K562 (cell line): ENCODE data around the gene FBXO4. TPM values are rescaled to one million over a fixed set of nuclear protein-coding genes. Genes with fewer than 3 reads are reported as not detected.

Experiments used
- AFF4 ChIP-seq: sonication (generic); formaldehyde crosslinking; IDR thresholded peaks from 2 replicates; pipeline ENCODE4 v1.8.0; 2023; ENCODE audit warnings: mild to moderate bottlenecking, missing genetic modification reagents
- CBX2 ChIP-seq: fragments of 200-600 bp; sonication (generic); IDR thresholded peaks from one replicate; pipeline ENCODE4 v1.6.1; 2012; ENCODE audit warnings: mild to moderate bottlenecking, low read length, inconsistent platforms; ENCODE audit not compliant: insufficient read depth, poor library complexity, severe bottlenecking
- CBX3 ChIP-seq, 2 experiments: IDR thresholded peaks; 1 replicate in 1 of 2; 2 replicates in 1 of 2; pipeline ENCODE4 v1.6.1; 2012; ENCODE audit warnings: inconsistent platforms in 2 of 2, low read length in 2 of 2, borderline replicate concordance in 1 of 2, control low read depth in 1 of 2
- CBX5 ChIP-seq: IDR thresholded peaks from 2 replicates; pipeline ENCODE4 v1.6.1; 2014; ENCODE audit warnings: low read depth, borderline replicate concordance
- EP400 ChIP-seq: fragments of 450-650 bp; IDR thresholded peaks from 2 replicates; pipeline ENCODE4 v1.6.1; 2017; ENCODE audit warnings: antibody characterized with exemption, mild to moderate bottlenecking, moderate library complexity
- GABPB1 ChIP-seq: sonication (generic); formaldehyde crosslinking; IDR thresholded peaks from 2 replicates; pipeline ENCODE4 v1.8.0; 2022; ENCODE audit warnings: mild to moderate bottlenecking, missing genetic modification reagents
- HLTF ChIP-seq: fragments of 450-650 bp; IDR thresholded peaks from 2 replicates; pipeline ENCODE4 v1.6.1; 2016
- HNRNPH1 ChIP-seq: fragments of 200-400 bp; formaldehyde crosslinking; optimal IDR thresholded peaks from 2 replicates; pipeline ENCODE3; 2017; ENCODE audit warnings: low read depth, mild to moderate bottlenecking, low read length, moderate library complexity
- KLF10 ChIP-seq: fragments of 250-450 bp; sonication (Bioruptor Pico); IDR thresholded peaks from 2 replicates; pipeline ENCODE4 v1.6.1; 2021; ENCODE audit warnings: matching md5 sums
- MAFF ChIP-seq: IDR thresholded peaks from 2 replicates; pipeline ENCODE4 v1.6.1; 2012; ENCODE audit warnings: low read length, improper control_type of control experiment
- NEUROD1 ChIP-seq: fragments of 150-350 bp; IDR thresholded peaks from 2 replicates; pipeline ENCODE4 v1.6.1; 2014; ENCODE audit warnings: borderline replicate concordance, low read length, low read depth; ENCODE audit not compliant: partially characterized antibody
- PRMT5 ChIP-seq: sonication (generic); formaldehyde crosslinking; IDR thresholded peaks from 2 replicates; pipeline ENCODE4 v1.5.0; 2020; ENCODE audit warnings: missing genetic modification reagents
- RBBP5 ChIP-seq: fragments of 200-600 bp; sonication (generic); IDR thresholded peaks from 2 replicates; pipeline ENCODE4 v1.6.1; 2012; ENCODE audit warnings: borderline replicate concordance, mild to moderate bottlenecking, low read length, control low read depth, inconsistent platforms; ENCODE audit not compliant: insufficient read depth, poor library complexity, severe bottlenecking
- SAFB2 ChIP-seq: fragments of 200-400 bp; formaldehyde crosslinking; IDR thresholded peaks from 2 replicates; pipeline ENCODE4 v1.6.1; 2018; ENCODE audit warnings: borderline replicate concordance, low read length, low read depth, moderate library complexity; ENCODE audit not compliant: severe bottlenecking
- SIRT6 ChIP-seq: IDR thresholded peaks from one replicate; pipeline ENCODE4 v1.6.1; 2012; ENCODE audit warnings: low read depth, mild to moderate bottlenecking, control low read depth, inconsistent platforms, low read length, moderate library complexity
- SIX5 ChIP-seq, 2 experiments: IDR thresholded peaks; 2 replicates each; pipeline ENCODE4 v1.6.1; 2011; ENCODE audit warnings: low read length in 2 of 2, borderline replicate concordance in 1 of 2, low read depth in 1 of 2, mild to moderate bottlenecking in 1 of 2, moderate library complexity in 1 of 2; ENCODE audit not compliant: insufficient read depth in 1 of 2
- TRIM24 ChIP-seq, 2 experiments: fragments of 450-650 bp; IDR thresholded peaks; 2 replicates each; pipeline ENCODE4 v1.6.1; 2016
- ZNF408 ChIP-seq: fragments of 250-450 bp; sonication (Bioruptor Pico); IDR thresholded peaks from 2 replicates; pipeline ENCODE4 v1.4.0; 2020; ENCODE audit warnings: low read depth, mild to moderate bottlenecking, moderate library complexity
- ZNF507 ChIP-seq: conservative IDR thresholded peaks from 2 replicates; pipeline ENCODE4 v1.6.1; 2017; ENCODE audit warnings: missing genetic modification characterization, missing compliant biosample characterization
- ZNF717 ChIP-seq: fragments of 250-450 bp; sonication (Bioruptor Pico); IDR thresholded peaks from 2 replicates; pipeline ENCODE4 v1.5.0; 2021
- polyA plus RNA-seq, 8 experiments: library from polyadenylated mRNA; depleted of rRNA in 4 of 8; stranded (reverse) in 5 of 8; unstranded in 3 of 8; fragments of >200 nt; fragmentation: Nextera tagmentation in 2 of 8; fragmentation: Illumina TruSeq in 1 of 8; extraction: Ambion mirVana in 2 of 8; extraction: Trizol in 1 of 8; gene quantifications; 2 replicates each; pipeline versions ENCODE4 v1.2.1 to v1.2.3, GENCODE V29; 2011 to 2014; ENCODE audit warnings: inconsistent platforms in 1 of 8, missing spikeins in 1 of 8
- total RNA-seq, 7 experiments: library from RNA; depleted of rRNA in 6 of 7; stranded (reverse); fragments of >200 nt in 6 of 7; fragmentation: Illumina TruSeq in 2 of 7; extraction: Trizol in 2 of 7; gene quantifications; 2 replicates each; pipeline versions ENCODE4 v1.2.1 to v1.2.3, GENCODE V29; 2011 to 2021; ENCODE audit warnings: low replicate concordance in 1 of 7
- TF ChIP-seq, protein P1 (sequence below): sonication (generic); formaldehyde crosslinking; IDR thresholded peaks from 2 replicates; pipeline ENCODE4 v1.8.0; 2022; ENCODE audit warnings: mild to moderate bottlenecking, missing genetic modification reagents

FBXO4 gene
- total and polyA plus RNA-seq, 9 of the 15 experiments (the other 6 are each of a cell fraction or from before 2014, with no cell fraction given): 5.9 to 33.4 (median 19.6) TPM

- TF ChIP-seq SIRT6: no peak
- TF ChIP-seq PRMT5: no peak
- TF ChIP-seq ZNF408 (CRISPR knock-in tag): no peak
- peak in 1 of 2 experiments; percentile 74; a peak in 1 of 3 replicates for TF ChIP-seq CBX3 (IDR thresholded peaks at IDR 0.05; ENCODE audit: borderline replicate concordance in 1 of 2, low read length in 2 of 2)
- no peak for TF ChIP-seq SAFB2
- TF ChIP-seq RBBP5: no peak
- TF ChIP-seq, protein P1, sequence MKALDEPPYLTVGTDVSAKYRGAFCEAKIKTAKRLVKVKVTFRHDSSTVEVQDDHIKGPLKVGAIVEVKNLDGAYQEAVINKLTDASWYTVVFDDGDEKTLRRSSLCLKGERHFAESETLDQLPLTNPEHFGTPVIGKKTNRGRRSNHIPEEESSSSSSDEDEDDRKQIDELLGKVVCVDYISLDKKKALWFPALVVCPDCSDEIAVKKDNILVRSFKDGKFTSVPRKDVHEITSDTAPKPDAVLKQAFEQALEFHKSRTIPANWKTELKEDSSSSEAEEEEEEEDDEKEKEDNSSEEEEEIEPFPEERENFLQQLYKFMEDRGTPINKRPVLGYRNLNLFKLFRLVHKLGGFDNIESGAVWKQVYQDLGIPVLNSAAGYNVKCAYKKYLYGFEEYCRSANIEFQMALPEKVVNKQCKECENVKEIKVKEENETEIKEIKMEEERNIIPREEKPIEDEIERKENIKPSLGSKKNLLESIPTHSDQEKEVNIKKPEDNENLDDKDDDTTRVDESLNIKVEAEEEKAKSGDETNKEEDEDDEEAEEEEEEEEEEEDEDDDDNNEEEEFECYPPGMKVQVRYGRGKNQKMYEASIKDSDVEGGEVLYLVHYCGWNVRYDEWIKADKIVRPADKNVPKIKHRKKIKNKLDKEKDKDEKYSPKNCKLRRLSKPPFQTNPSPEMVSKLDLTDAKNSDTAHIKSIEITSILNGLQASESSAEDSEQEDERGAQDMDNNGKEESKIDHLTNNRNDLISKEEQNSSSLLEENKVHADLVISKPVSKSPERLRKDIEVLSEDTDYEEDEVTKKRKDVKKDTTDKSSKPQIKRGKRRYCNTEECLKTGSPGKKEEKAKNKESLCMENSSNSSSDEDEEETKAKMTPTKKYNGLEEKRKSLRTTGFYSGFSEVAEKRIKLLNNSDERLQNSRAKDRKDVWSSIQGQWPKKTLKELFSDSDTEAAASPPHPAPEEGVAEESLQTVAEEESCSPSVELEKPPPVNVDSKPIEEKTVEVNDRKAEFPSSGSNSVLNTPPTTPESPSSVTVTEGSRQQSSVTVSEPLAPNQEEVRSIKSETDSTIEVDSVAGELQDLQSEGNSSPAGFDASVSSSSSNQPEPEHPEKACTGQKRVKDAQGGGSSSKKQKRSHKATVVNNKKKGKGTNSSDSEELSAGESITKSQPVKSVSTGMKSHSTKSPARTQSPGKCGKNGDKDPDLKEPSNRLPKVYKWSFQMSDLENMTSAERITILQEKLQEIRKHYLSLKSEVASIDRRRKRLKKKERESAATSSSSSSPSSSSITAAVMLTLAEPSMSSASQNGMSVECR (CRISPR knock-in tag): no peak
- TF ChIP-seq CBX2: no peak
- 0 out of 2 replicates have a peak, but pooled peaks have one; percentile 25 for TF ChIP-seq ZNF507
- TF ChIP-seq SIX5 (IDR thresholded peaks at IDR 0.05; ENCODE audit: borderline replicate concordance in 1 of 2, insufficient read depth in 1 of 2, low read depth in 1 of 2, low read length in 2 of 2): no peak
- TF ChIP-seq CBX5: 0 out of 2 replicates have a peak, but pooled peaks have one; percentile 55
- no peak for TF ChIP-seq NEUROD1
- TF ChIP-seq HLTF: peak; percentile 86
- peak in 1 of 2 experiments; percentile 55; a peak in 1 of 4 replicates for TF ChIP-seq TRIM24 (IDR thresholded peaks at IDR 0.05)
- no peak for TF ChIP-seq KLF10
- no peak for TF ChIP-seq ZNF717 (CRISPR knock-in tag)
- no peak for TF ChIP-seq HNRNPH1
- no peak for TF ChIP-seq MAFF
- no peak for TF ChIP-seq GABPB1
- no peak for TF ChIP-seq EP400
- no peak for TF ChIP-seq AFF4 (CRISPR knock-in tag)
Observed at GRCh38 chr5:41960481-41960880, 35.4 kb downstream of the FBXO4 start (continued).
